AG04450 (cell line): ENCODE measurements around the gene RAPGEF2. TPM values are rescaled to one million over a fixed set of nuclear protein-coding genes. Genes with fewer than 3 reads are reported as not detected.

Experiments used
- CTCF ChIA-PET: fragments of 300-600, 350-600 bp; formaldehyde crosslinking; extraction: SDS; loops from one replicate; lab custom pipeline; 2022; ENCODE audit warnings: antibody characterized with exemption, inconsistent platforms; lab: Charles Lee
- POLR2A ChIA-PET: fragments of 350-600 bp; formaldehyde crosslinking; extraction: SDS; loops from one replicate; lab custom pipeline; 2021; ENCODE audit warnings: antibody characterized with exemption, inconsistent platforms; lab: Yijun Ruan, JAX
- DNase-seq: peaks from one replicate; pipeline ENCODE4 v3.0.0-alpha.2; 2011; ENCODE audit warnings: low read depth, low spot score
- H3K27ac ChIP-seq: one replicate; pipeline ENCODE4 v1.5.1; 2012; ENCODE audit warnings: low read depth, low read length, control low read depth
- H3K27me3 ChIP-seq: one replicate; pipeline ENCODE4 v1.6.0; 2012; ENCODE audit warnings: low read length; ENCODE audit not compliant: control insufficient read depth, insufficient read depth
- H3K4me3 ChIP-seq: 2 replicates; pipeline ENCODE4 v1.5.1; 2011; ENCODE audit warnings: mild to moderate bottlenecking, low read depth, low read length, control low read depth
- H3K9me3 ChIP-seq: 2 replicates; pipeline ENCODE4 v1.5.1; 2012; ENCODE audit warnings: low read length; ENCODE audit not compliant: control insufficient read depth, insufficient read depth
- polyA plus RNA-seq: library from polyadenylated mRNA; depleted of rRNA; stranded (reverse); fragments of >200 nt; gene quantifications from 2 replicates; pipeline ENCODE4 v1.2.3, GENCODE V29; 2011
- TF ChIP-seq, protein P1 (sequence below): IDR thresholded peaks from 2 replicates; pipeline ENCODE4 v1.5.1; 2011; ENCODE audit warnings: low read depth, low read length, control low read depth, inconsistent platforms

The RAPGEF2 gene
- polyA plus RNA-seq, 1 experiment = 51.5 TPM

DNA sequence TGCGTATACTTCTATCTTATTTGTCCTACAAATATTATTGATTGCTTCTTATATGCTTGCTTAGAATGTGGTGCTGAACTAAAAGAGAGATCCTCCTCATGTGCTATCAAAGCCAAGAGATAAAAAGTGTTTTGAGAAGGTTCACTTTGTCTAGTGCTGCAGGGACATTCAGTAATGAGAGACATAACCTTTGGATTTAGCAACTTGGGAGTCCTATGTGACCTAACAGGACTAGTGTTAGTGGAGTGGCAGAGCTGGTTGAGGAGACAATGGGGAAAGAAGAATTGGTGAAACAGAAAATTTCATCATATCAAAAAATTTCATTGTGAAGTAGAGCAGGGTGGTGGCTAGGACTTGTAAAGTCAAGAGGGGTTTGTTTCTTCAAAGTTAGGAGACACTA, 117.0 kb downstream of the RAPGEF2 start:
- no peaks in the 10 kb centered on the region for H3K9me3 ChIP-seq
- TF ChIP-seq, protein P1, sequence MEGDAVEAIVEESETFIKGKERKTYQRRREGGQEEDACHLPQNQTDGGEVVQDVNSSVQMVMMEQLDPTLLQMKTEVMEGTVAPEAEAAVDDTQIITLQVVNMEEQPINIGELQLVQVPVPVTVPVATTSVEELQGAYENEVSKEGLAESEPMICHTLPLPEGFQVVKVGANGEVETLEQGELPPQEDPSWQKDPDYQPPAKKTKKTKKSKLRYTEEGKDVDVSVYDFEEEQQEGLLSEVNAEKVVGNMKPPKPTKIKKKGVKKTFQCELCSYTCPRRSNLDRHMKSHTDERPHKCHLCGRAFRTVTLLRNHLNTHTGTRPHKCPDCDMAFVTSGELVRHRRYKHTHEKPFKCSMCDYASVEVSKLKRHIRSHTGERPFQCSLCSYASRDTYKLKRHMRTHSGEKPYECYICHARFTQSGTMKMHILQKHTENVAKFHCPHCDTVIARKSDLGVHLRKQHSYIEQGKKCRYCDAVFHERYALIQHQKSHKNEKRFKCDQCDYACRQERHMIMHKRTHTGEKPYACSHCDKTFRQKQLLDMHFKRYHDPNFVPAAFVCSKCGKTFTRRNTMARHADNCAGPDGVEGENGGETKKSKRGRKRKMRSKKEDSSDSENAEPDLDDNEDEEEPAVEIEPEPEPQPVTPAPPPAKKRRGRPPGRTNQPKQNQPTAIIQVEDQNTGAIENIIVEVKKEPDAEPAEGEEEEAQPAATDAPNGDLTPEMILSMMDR = no peak
- CTCF ChIA-PET = no interaction called here
- no peak for DNase-seq
- H3K4me3 ChIP-seq = no peak overlapping the region
- no peaks in the 10 kb centered on the region for H3K27me3 ChIP-seq
- POLR2A ChIA-PET = no interaction called here
- no peak overlapping the region for H3K27ac ChIP-seq

DNA sequence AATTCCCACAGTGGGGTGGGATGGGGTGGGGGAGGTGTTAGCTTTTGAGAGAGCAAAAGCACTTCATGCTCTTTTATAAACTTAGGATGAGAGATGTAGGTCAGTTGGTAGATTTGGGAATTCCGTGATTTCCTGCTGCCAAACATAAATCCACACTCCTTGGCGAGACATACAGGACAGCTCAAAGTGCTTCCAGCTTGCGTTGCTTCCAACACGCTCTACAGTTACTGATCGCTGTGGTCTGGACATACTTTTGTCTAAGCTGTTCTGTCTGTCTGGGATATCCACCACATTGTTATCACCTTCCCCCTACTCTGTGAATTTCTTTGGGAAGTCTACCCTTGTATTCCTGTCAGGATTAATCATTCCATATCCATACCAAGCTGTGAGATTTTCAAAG, 117.5 kb downstream of the RAPGEF2 start:
- no peaks in the 10 kb centered on the region for H3K9me3 ChIP-seq
- POLR2A ChIA-PET = no interaction called here
- no peak overlapping the region for H3K4me3 ChIP-seq
- CTCF ChIA-PET = no interaction called here
- H3K27me3 ChIP-seq = no peaks in the 10 kb centered on the region
- H3K27ac ChIP-seq = no peak overlapping the region
- TF ChIP-seq, protein P1 = no peak
- no peak for DNase-seq

DNA sequence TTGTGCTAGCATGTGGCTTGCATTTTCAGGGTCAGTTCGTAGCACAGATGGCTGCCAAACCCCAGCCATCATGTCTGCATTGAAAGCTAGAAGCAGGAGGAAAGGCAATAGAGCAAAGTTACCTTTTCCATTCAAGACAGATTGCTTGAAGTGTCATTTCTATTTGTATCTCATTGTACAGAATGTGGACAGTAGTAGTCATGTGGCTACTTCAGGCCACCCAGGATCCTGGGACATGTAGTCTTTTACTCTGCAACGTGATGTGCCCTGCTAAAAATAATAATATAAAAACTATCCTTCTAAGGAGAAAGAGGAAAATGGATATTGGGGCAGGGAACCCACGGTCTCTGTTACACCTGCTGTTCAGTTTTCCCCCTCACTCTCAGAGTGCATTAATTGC, 118.4 kb downstream of the RAPGEF2 start:
- CTCF ChIA-PET = no interaction called here
- no peak overlapping the region for H3K27ac ChIP-seq

DNA sequence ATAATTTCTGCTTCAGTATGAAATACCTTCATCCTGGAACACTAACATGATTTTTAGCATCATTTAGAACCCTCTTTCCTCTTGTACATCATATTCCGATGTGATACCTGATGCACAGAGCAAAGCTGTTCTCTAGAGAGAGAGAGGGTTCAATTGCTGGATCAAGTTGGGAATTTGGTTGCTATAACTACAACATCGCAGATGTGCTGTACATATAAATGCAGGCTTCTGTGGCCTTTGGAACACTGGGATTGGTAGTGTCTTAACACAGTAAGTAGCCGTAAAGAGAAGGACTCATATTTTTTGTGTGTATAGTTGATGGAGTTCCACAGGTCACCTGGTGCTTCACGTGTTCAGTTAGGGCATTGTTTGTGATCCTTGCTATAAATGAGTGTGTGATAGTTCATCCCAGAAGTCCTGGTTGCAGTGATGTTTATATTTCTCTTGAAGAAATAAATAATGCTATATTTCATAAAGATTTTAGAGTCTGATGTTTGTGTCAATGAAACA, 119.2 kb downstream of the RAPGEF2 start:
- Histone ChIP-seq H3K27me3 (no peaks in the 10 kb centered on the region), H3K27ac (no peak overlapping the region), H3K4me3 (no peak overlapping the region), H3K9me3 (no peaks in the 10 kb centered on the region)
- TF ChIP-seq, protein P1 = no peak
- ChIA-PET CTCF (interaction anchor here (1.0 kb wide), 1 partner anchor 19 kb away, joined by 3 read pairs; no protein-coding TSS in a partner anchor), POLR2A (no interaction called here)
- DNase-seq = no peak

More for the DNA sequence above, 118.4 kb downstream of the RAPGEF2 start:
- POLR2A ChIA-PET = no interaction called here
- TF ChIP-seq, protein P1 = no peak
- no peak for DNase-seq
- H3K27me3 ChIP-seq = no peaks in the 10 kb centered on the region
- no peak overlapping the region for H3K4me3 ChIP-seq
- no peaks in the 10 kb centered on the region for H3K9me3 ChIP-seq

DNA sequence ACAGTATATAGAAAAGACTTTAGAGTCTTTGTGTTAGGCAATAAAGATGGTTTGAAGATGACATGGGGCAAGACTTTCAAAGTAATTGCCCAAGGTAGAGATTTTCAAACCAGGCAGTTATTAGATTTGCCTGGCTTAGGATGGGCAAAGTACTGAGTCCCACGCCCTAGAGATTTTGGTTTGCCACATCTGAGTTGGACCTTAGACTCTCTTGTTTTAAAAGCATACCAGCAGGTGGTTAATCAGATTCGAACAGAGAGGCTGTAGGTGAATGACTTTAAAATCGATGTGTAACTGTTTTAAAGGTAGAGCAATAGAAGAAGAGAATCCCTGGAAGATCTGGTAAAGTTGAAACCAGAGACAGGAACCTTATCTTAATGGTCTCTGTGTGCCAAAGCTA, 121.5 kb downstream of the RAPGEF2 start:
- TF ChIP-seq, protein P1 = no peak
- no peak for DNase-seq
- CTCF ChIA-PET = interaction anchor here (0.7 kb wide), 2 partner anchors 9 to 231 kb away, joined by 3 read pairs; no protein-coding TSS in a partner anchor

More for the DNA sequence above, 121.5 kb downstream of the RAPGEF2 start:
- POLR2A ChIA-PET = no interaction called here
- H3K27ac ChIP-seq = no peak overlapping the region
- H3K9me3 ChIP-seq = no peaks in the 10 kb centered on the region
- no peaks in the 10 kb centered on the region for H3K27me3 ChIP-seq
- H3K4me3 ChIP-seq = no peak overlapping the region
